GM12874 (cell line): ENCODE results near the gene SLC27A5.

Experiments
- CTCF ChIP-seq: IDR thresholded peaks from 2 replicates; pipeline ENCODE4 v1.5.1; 2011; ENCODE audit warnings: low read depth, mild to moderate bottlenecking, control low read depth, low read length, moderate library complexity; ENCODE audit not compliant: insufficient read depth

Gene SLC27A5

GRCh38 chr19:58511353-58512208 is at the start of gene SLC27A5:
SLC27A5 (minus strand) TSS chr19:58511992; CDS start chr19:58511955, 37 bp downstream.
- TF ChIP-seq CTCF: no peak

- TF ChIP-seq CTCF: no peak
Observed at GRCh38 chr19:58560921-58561320, 49.1 kb upstream of the SLC27A5 start.

GRCh38 chr19:58560007-58560887 is 48.5 kb upstream of the SLC27A5 start:
- TF ChIP-seq CTCF: no peak

- no peak for TF ChIP-seq CTCF
Observed at GRCh38 chr19:58559275-58560006, 47.6 kb upstream of the SLC27A5 start.

- no peak for TF ChIP-seq CTCF
Observed at GRCh38 chr19:58558623-58559274, 47.0 kb upstream of the SLC27A5 start.

- no peak for TF ChIP-seq CTCF
Observed at GRCh38 chr19:58558066-58558622, 46.4 kb upstream of the SLC27A5 start, which contains the start of gene UBE2M. UBE2M (minus strand) TSS chr19:58558611; CDS start chr19:58558381, 230 bp downstream.
